NOMO-1 treated with dmso at 0.1 percent for 144 hours (cell line): ENCODE measurements around the gene PIGN.

ENCODE experiments used
- DNase-seq: peaks from one replicate; lab custom pipeline; 2025; ENCODE audit not compliant: unreplicated experiment; lab: John Stamatoyannopoulos, UW

PIGN gene

GRCh38 chr18:62018034-62018758 is 168.7 kb downstream of the PIGN start:
- no peak for DNase-seq

GRCh38 chr18:62017618-62018017 is 169.2 kb downstream of the PIGN start:
- no peak for DNase-seq

GRCh38 chr18:62011416-62011815 is 175.4 kb downstream of the PIGN start:
- no peak for DNase-seq

GRCh38 chr18:62009521-62009920 is 177.3 kb downstream of the PIGN start:
- DNase-seq = no peak

GRCh38 chr18:62001396-62001795 is 185.5 kb downstream of the PIGN start:
- no peak for DNase-seq

- no peak for DNase-seq
These were observed 187.9 kb downstream of the PIGN start for GRCh38 chr18:61998957-61999356.

- no peak for DNase-seq
These were observed 188.5 kb downstream of the PIGN start for GRCh38 chr18:61998335-61998734.

GRCh38 chr18:61995618-61996017 is 191.2 kb downstream of the PIGN start:
- no peak for DNase-seq

- no peak for DNase-seq
These were observed 193.0 kb downstream of the PIGN start for GRCh38 chr18:61993831-61994230.

GRCh38 chr18:61992923-61993322 is 193.9 kb downstream of the PIGN start:
- peak; percentile 53 for DNase-seq

- no peak for DNase-seq
These were observed 194.6 kb downstream of the PIGN start for GRCh38 chr18:61992285-61992684.

GRCh38 chr18:61991836-61992235 is 195.0 kb downstream of the PIGN start:
- no peak for DNase-seq

GRCh38 chr18:61991201-61991600 is 195.7 kb downstream of the PIGN start:
- DNase-seq = no peak
